GM23338 (cell line): ENCODE results near the gene LEMD2. TPM values are rescaled to one million over a fixed set of nuclear protein-coding genes. Genes with fewer than 3 reads are reported as not detected.

Experiments used
- ATAC-seq: fragments of 200-7000 bp; cut with Tn5 transposase; 3 replicates; pipeline ENCODE4 v1.9.1; 2020
- DNase-seq: peaks from one replicate; pipeline ENCODE4 v3.0.0-alpha.2; 2015; ENCODE audit warnings: low spot score
- H2AFZ ChIP-seq: fragments of 200-600 bp; sonication (generic); 2 replicates; pipeline ENCODE4 v1.8.0; 2016; ENCODE audit warnings: antibody characterized with exemption, mild to moderate bottlenecking, moderate library complexity
- H3F3A ChIP-seq: fragments of 200-600 bp; sonication (generic); replicated peaks from 2 replicates; pipeline ENCODE4 v1.8.0; 2017; ENCODE audit warnings: antibody characterized with exemption, mixed run types, low read depth
- H3K27ac ChIP-seq: fragments of 200-600 bp; sonication (generic); 2 replicates; pipeline ENCODE4 v1.6.1; 2016; ENCODE audit warnings: low read depth
- H3K27me3 ChIP-seq: fragments of 200-600 bp; sonication (generic); 2 replicates; pipeline ENCODE4 v1.8.0; 2016; ENCODE audit warnings: mild to moderate bottlenecking, mixed run types, moderate library complexity; ENCODE audit not compliant: insufficient read depth
- H3K36me3 ChIP-seq: fragments of 200-600 bp; sonication (generic); 2 replicates; pipeline ENCODE4 v1.8.0; 2016; ENCODE audit warnings: mild to moderate bottlenecking; ENCODE audit not compliant: insufficient read depth
- H3K4me1 ChIP-seq: fragments of 200-600 bp; sonication (generic); 2 replicates; pipeline ENCODE4 v1.8.0; 2016; ENCODE audit warnings: mild to moderate bottlenecking, moderate library complexity; ENCODE audit not compliant: insufficient read depth
- H3K4me2 ChIP-seq: fragments of 200-600 bp; sonication (generic); 2 replicates; pipeline ENCODE4 v1.7.1; 2017; ENCODE audit warnings: mixed run types
- H3K4me3 ChIP-seq: fragments of 200-600 bp; sonication (generic); 2 replicates; pipeline ENCODE4 v1.6.1; 2016; ENCODE audit warnings: mixed run types
- H3K79me2 ChIP-seq: fragments of 200-600 bp; sonication (generic); replicated peaks from 2 replicates; pipeline ENCODE4 v1.8.0; 2017; ENCODE audit warnings: mild to moderate bottlenecking; ENCODE audit not compliant: insufficient read depth
- H3K9me2 ChIP-seq: fragments of 200-600 bp; sonication (generic); 2 replicates; pipeline ENCODE4 v1.8.0; 2017; ENCODE audit not compliant: insufficient read depth
- H4K20me1 ChIP-seq: fragments of 200-600 bp; sonication (generic); replicated peaks from 2 replicates; pipeline ENCODE4 v1.8.0; 2017; ENCODE audit warnings: mild to moderate bottlenecking; ENCODE audit not compliant: insufficient read depth
- H3K27ac Mint-ChIP-seq: 2 replicates; pipeline ENCODE4 v1.8.0; 2020; ENCODE audit warnings: inconsistent platforms, mild to moderate bottlenecking, moderate library complexity, mixed read lengths
- H3K27me3 Mint-ChIP-seq: 3 replicates; pipeline ENCODE4 v1.8.0; 2022; ENCODE audit warnings: low read depth, mild to moderate bottlenecking, moderate library complexity, mixed read lengths, inconsistent platforms; ENCODE audit not compliant: insufficient read depth, poor library complexity
- H3K36me3 Mint-ChIP-seq: 3 replicates; pipeline ENCODE4 v1.8.0; 2021; ENCODE audit warnings: low read depth, mild to moderate bottlenecking, inconsistent platforms, moderate library complexity, mixed read lengths
- H3K4me1 Mint-ChIP-seq: 3 replicates; pipeline ENCODE4 v1.8.0; 2020; ENCODE audit warnings: mild to moderate bottlenecking, inconsistent platforms, mixed read lengths
- H3K4me3 Mint-ChIP-seq: 3 replicates; pipeline ENCODE4 v1.8.0; 2021; ENCODE audit warnings: moderate library complexity, mild to moderate bottlenecking, inconsistent platforms, mixed read lengths
- H3K9me3 Mint-ChIP-seq: 3 replicates; pipeline ENCODE4 v1.8.0; 2020; ENCODE audit warnings: moderate library complexity, mild to moderate bottlenecking, inconsistent platforms, mixed read lengths
- CREB1 ChIP-seq: fragments of 250-450 bp; sonication (Bioruptor Pico); IDR thresholded peaks from 2 replicates; pipeline ENCODE4 v1.5.0; 2020; ENCODE audit warnings: low read depth, mild to moderate bottlenecking, moderate library complexity
- CTCF ChIP-seq, 2 experiments: fragments of 200-600 bp in 1 of 2; sonication (generic) in 1 of 2; conservative IDR thresholded peaks; 2 replicates each; pipeline versions ENCODE4 v1.5.1 to v1.6.1; 2016 to 2017; ENCODE audit warnings: antibody characterized with exemption in 2 of 2, low read depth in 2 of 2, mild to moderate bottlenecking in 2 of 2, moderate library complexity in 1 of 2
- EZH2phosphoT487 ChIP-seq: fragments of 200-600 bp; sonication (generic); IDR thresholded peaks from one replicate; pipeline ENCODE4 v1.8.1; 2018; ENCODE audit warnings: antibody characterized with exemption; ENCODE audit not compliant: unreplicated experiment
- JUNB ChIP-seq: IDR thresholded peaks from one replicate; pipeline ENCODE4 v1.6.1; 2016; ENCODE audit warnings: antibody characterized with exemption; ENCODE audit not compliant: unreplicated experiment
- NANOG ChIP-seq: IDR thresholded peaks from 2 replicates; pipeline ENCODE4 v1.6.1; 2016; ENCODE audit warnings: antibody characterized with exemption, borderline replicate concordance
- POLR2AphosphoS5 ChIP-seq: IDR thresholded peaks from 2 replicates; pipeline ENCODE4 v1.6.1; 2016; ENCODE audit warnings: antibody characterized with exemption, low read depth
- REST ChIP-seq: IDR thresholded peaks from one replicate; pipeline ENCODE4 v1.6.1; 2018; ENCODE audit warnings: antibody characterized with exemption; ENCODE audit not compliant: unreplicated experiment
- STAT1 ChIP-seq: IDR thresholded peaks from one replicate; pipeline ENCODE4 v1.6.1; 2016; ENCODE audit warnings: antibody characterized with exemption; ENCODE audit not compliant: unreplicated experiment
- ZNF114 ChIP-seq: fragments of 250-450 bp; sonication (Bioruptor Pico); IDR thresholded peaks from 2 replicates; pipeline ENCODE4 v1.5.0; 2020; ENCODE audit warnings: mild to moderate bottlenecking, moderate library complexity
- ZNF331 ChIP-seq: fragments of 250-450 bp; sonication (Bioruptor Pico); IDR thresholded peaks from 2 replicates; pipeline ENCODE4 v1.5.0; 2020; ENCODE audit warnings: low read depth, mild to moderate bottlenecking, moderate library complexity
- polyA plus RNA-seq: library from polyadenylated mRNA; unstranded; fragments of >200 nt; fragmentation: Nextera tagmentation; extraction: Ambion mirVana; gene quantifications from 2 replicates; pipeline ENCODE4 v1.2.1, GENCODE V29; 2016
- total RNA-seq: library from RNA; depleted of rRNA; stranded (reverse); fragments of >200 nt; shearing (Covaris generic); gene quantifications from 2 replicates; pipeline ENCODE4 v1.2.3, GENCODE V29; 2014; rRNA removed

The LEMD2 gene
- total and polyA plus RNA-seq, 2 experiments from 2014 or later: 28.6 to 64.7 TPM

GRCh38 chr6:33722103-33722623, 66.8 kb downstream of the LEMD2 start (continued):
- no peak for TF ChIP-seq REST
- TF ChIP-seq EZH2phosphoT487: no peak
- TF ChIP-seq STAT1: no peak
- no peak for TF ChIP-seq ZNF114 (CRISPR knock-in tag)

GRCh38 chr6:33721508-33721907, 67.4 kb downstream of the LEMD2 start:
- no peaks in the 10 kb centered on the region for H3K27me3 ChIP-seq
- no peaks in the 10 kb centered on the region for H3F3A ChIP-seq
- no peaks in the 10 kb centered on the region for H3K9me3 Mint-ChIP-seq
- no peak overlapping the region for H3K4me2 ChIP-seq
- H3K9me2 ChIP-seq: no peaks in the 10 kb centered on the region
- H2AFZ ChIP-seq: no peak overlapping the region
- H3K27me3 Mint-ChIP-seq: peaks cover 4% of the 10 kb centered on the region
- H3K36me3 Mint-ChIP-seq: no peaks in the 10 kb centered on the region
- no peaks in the 10 kb centered on the region for H4K20me1 ChIP-seq
- TF ChIP-seq EZH2phosphoT487 (no peak), CREB1 (CRISPR knock-in tag) (no peak), JUNB (no peak), CTCF (conservative IDR thresholded peaks at IDR 0.05; ENCODE audit: low read depth in 2 of 2) (no peak), POLR2AphosphoS5 (no peak), STAT1 (no peak), NANOG (no peak), REST (no peak), ZNF331 (no peak)
- no peak overlapping the region for H3K27ac Mint-ChIP-seq
- H3K79me2 ChIP-seq: no peaks in the 10 kb centered on the region
- H3K4me3 ChIP-seq: no peak overlapping the region
- no peak for DNase-seq
- H3K4me1 Mint-ChIP-seq: peaks cover 27% of the 10 kb centered on the region
- H3K27ac ChIP-seq: no peak overlapping the region
- H3K4me3 Mint-ChIP-seq: no peak overlapping the region
- ATAC-seq: no peak
- no peaks in the 10 kb centered on the region for H3K4me1 ChIP-seq
- no peaks in the 10 kb centered on the region for H3K36me3 ChIP-seq

Other genes with a start within 250 kb of the LEMD2 start
- gene BAK1, start 208.9 kb downstream of the LEMD2 start, total RNA-seq: 45.0 and 50.7 TPM in 2 replicates
- 21.9 and 22.2 TPM in 2 replicates for gene BAK1, start 208.9 kb downstream of the LEMD2 start, polyA plus RNA-seq
- 29.8 and 31.9 TPM in 2 replicates for gene ITPR3, start 167.8 kb downstream of the LEMD2 start, total RNA-seq
- 7.1 and 7.3 TPM in 2 replicates for gene ITPR3, start 167.8 kb downstream of the LEMD2 start, polyA plus RNA-seq
- 33.9 and 48.9 TPM in 2 replicates for gene UQCC2, start 77.4 kb downstream of the LEMD2 start, total RNA-seq
- gene UQCC2, start 77.4 kb downstream of the LEMD2 start, polyA plus RNA-seq: 379 and 450 TPM in 2 replicates
- 0.14 TPM in 1 of 2 replicates, not detected in the other for gene IP6K3, start 42.2 kb downstream of the LEMD2 start, total RNA-seq
- 0.16 TPM in 2 replicates for gene IP6K3, start 42.2 kb downstream of the LEMD2 start, polyA plus RNA-seq
- not detected in 2 replicates for gene MLN, start 14.9 kb upstream of the LEMD2 start, total RNA-seq
- gene MLN, start 14.9 kb upstream of the LEMD2 start, polyA plus RNA-seq: not detected in 2 replicates